Kidney epithelial cell (primary cell): Measurements from ENCODE around the gene DHRSX. TPM values are rescaled to one million over a fixed set of nuclear protein-coding genes. Genes with fewer than 3 reads are reported as not detected.

Source experiments
- DNase-seq: peaks from one replicate; pipeline ENCODE4 v3.0.0-alpha.2; 2010; ENCODE audit warnings: low read depth
- H3K27me3 ChIP-seq: 2 replicates; pipeline ENCODE4 v1.6.0; 2011; ENCODE audit warnings: low read length; ENCODE audit not compliant: control insufficient read depth, insufficient read depth
- H3K36me3 ChIP-seq: 2 replicates; pipeline ENCODE4 v1.5.1; 2011; ENCODE audit warnings: low read length; ENCODE audit not compliant: control insufficient read depth, insufficient read depth
- H3K4me3 ChIP-seq: 2 replicates; pipeline ENCODE4 v1.5.1; 2011; ENCODE audit warnings: low read depth, mild to moderate bottlenecking, control low read depth, low read length
- CTCF ChIP-seq: IDR thresholded peaks from 2 replicates; pipeline ENCODE4 v1.5.1; 2011; ENCODE audit warnings: mild to moderate bottlenecking, moderate library complexity, low read length, control low read depth, inconsistent platforms; ENCODE audit not compliant: insufficient read depth, poor library complexity, severe bottlenecking
- total RNA-seq: library from RNA; depleted of rRNA; stranded (reverse); fragments of >200 nt; gene quantifications from 2 replicates; pipeline ENCODE4 v1.2.3, GENCODE V29; 2015

Gene DHRSX
- total RNA-seq, 1 donor from 2014 or later: 31.2 TPM

- no peak for DNase-seq
- no peak for TF ChIP-seq CTCF
- Histone ChIP-seq H3K4me3 (no peak overlapping the region), H3K36me3 (no peaks in the 10 kb centered on the region), H3K27me3 (no peaks in the 10 kb centered on the region)
These were observed 307.5 kb downstream of the DHRSX start for GRCh38 chrX:2193273-2193592.

GRCh38 chrX:2192584-2193272, 308.0 kb downstream of the DHRSX start:
- no peak for DNase-seq
- Histone ChIP-seq H3K36me3 (no peaks in the 10 kb centered on the region), H3K4me3 (no peak overlapping the region), H3K27me3 (no peaks in the 10 kb centered on the region)
- TF ChIP-seq CTCF: no peak

GRCh38 chrX:2188840-2189239, 311.9 kb downstream of the DHRSX start:
- H3K4me3 ChIP-seq: no peak overlapping the region
- no peak for DNase-seq
- no peaks in the 10 kb centered on the region for H3K27me3 ChIP-seq
- no peaks in the 10 kb centered on the region for H3K36me3 ChIP-seq
- TF ChIP-seq CTCF: no peak

- no peak for DNase-seq
- H3K4me3 ChIP-seq: no peak overlapping the region
- H3K27me3 ChIP-seq: no peaks in the 10 kb centered on the region
- no peaks in the 10 kb centered on the region for H3K36me3 ChIP-seq
- TF ChIP-seq CTCF: no peak
These were observed 312.4 kb downstream of the DHRSX start for GRCh38 chrX:2188330-2188792.

GRCh38 chrX:2187352-2188115, 313.2 kb downstream of the DHRSX start:
- Histone ChIP-seq H3K27me3 (no peaks in the 10 kb centered on the region), H3K36me3 (no peaks in the 10 kb centered on the region), H3K4me3 (no peak overlapping the region)
- DNase-seq: no peak
- TF ChIP-seq CTCF: no peak
